ENCODE data around the gene FAF1.

GRCh38 chr1:50707824-50708223 is 252.2 kb downstream of the FAF1 start:
- TF ChIP-seq CTCF (tag by site-specific recombination; IDR thresholded peaks at IDR 0.05), result no peak
- no peak for TF ChIP-seq GLI2 (tag by site-specific recombination; IDR thresholded peaks at IDR 0.05; ENCODE audit: borderline replicate concordance, low read depth)
- TF ChIP-seq REPIN1 (tag by site-specific recombination; IDR thresholded peaks at IDR 0.05; ENCODE audit: low read depth), result no peak
- no peak for TF ChIP-seq ZNF18 (tag by site-specific recombination; IDR thresholded peaks at IDR 0.05)
- TF ChIP-seq ZNF629 (tag by site-specific recombination; IDR thresholded peaks at IDR 0.05), result no peak
- no peak for TF ChIP-seq ZNF335 (tag by site-specific recombination; conservative IDR thresholded peaks at IDR 0.05)
- TF ChIP-seq SP2 (tag by site-specific recombination; IDR thresholded peaks at IDR 0.05), result no peak
- TF ChIP-seq ZBTB49 (tag by site-specific recombination; IDR thresholded peaks at IDR 0.05; ENCODE audit: low read depth), result no peak
- TF ChIP-seq ZNF350 (tag by site-specific recombination; IDR thresholded peaks at IDR 0.05), result no peak
- no peak for TF ChIP-seq ZNF529 (tag by site-specific recombination; IDR thresholded peaks at IDR 0.05; ENCODE audit: insufficient replicate concordance)

Measured in HEK293 (cell line).